Measurements from ENCODE around the gene ENDOV. TPM values are rescaled to one million over a fixed set of nuclear protein-coding genes. Genes with fewer than 3 reads are reported as not detected.

The ENDOV gene
- total and polyA plus RNA-seq, 2 of the 13 experiments (the other 11 are each of a cell fraction or from before 2014, with no cell fraction given), result 15.1 to 17.1 TPM

GRCh38 chr17:80388175-80388574, 26.8 kb upstream of the ENDOV start:
- no peak for DNase-seq (ENCODE audit: low spot score)
- in situ Hi-C loops (cut with HindIII; ENCODE audit: extremely low pct_ligation_motif_present, low pct_unique_long_range_greater_than_20kb) (no loop called here), intact Hi-C loops (cut with micrococcal nuclease; ENCODE audit: unreplicated experiment) (no loop called here)
- Histone ChIP-seq H3K36me3 (replicated peaks in 1 of 2; ENCODE audit: control insufficient read depth in 1 of 2, insufficient read depth in 2 of 2, low read length in 2 of 2) (peaks cover 36 to 62% of the 10 kb centered on the region in 2 experiments), H3K79me2 (ENCODE audit: insufficient read depth, low read length) (no peaks in the 10 kb centered on the region), H3K27me3 (ENCODE audit: control insufficient read depth in 1 of 2, insufficient read depth in 2 of 2, low read length in 2 of 2) (no peaks in the 10 kb centered on the region), H3K27ac (ENCODE audit: extremely low read length, insufficient read depth, low read length) (no peak overlapping the region), H3K9me3 (ENCODE audit: low read length) (no peaks in the 10 kb centered on the region), H3K4me1 (ENCODE audit: insufficient read depth, low read length) (no peaks in the 10 kb centered on the region), H2AFZ (ENCODE audit: low read length) (no peak overlapping the region), H4K20me1 (ENCODE audit: insufficient read depth, low read length) (no peaks in the 10 kb centered on the region; the same call in 1 of the 2 replicates), H3K4me2 (ENCODE audit: low read depth, low read length) (no peak overlapping the region), H3K4me3 (replicated peaks in 1 of 3; ENCODE audit: insufficient read depth in 1 of 3, low read depth in 2 of 3, low read length in 3 of 3) (no peak overlapping the region), H3K9ac (ENCODE audit: insufficient read depth, low read depth, low read length) (no peak overlapping the region)
- no peak for FAIRE-seq
- no peak for ATAC-seq
- ChIA-PET CTCF (ENCODE audit: low intra/inter-chr PET ratio, low total read pairs) (no interaction called here), POLR2A (no interaction called here)
- 96% methylated on average over 15 of the region's 15 CpGs for WGBS (ENCODE audit: low lambda C conversion rate)
- TF ChIP-seq MYC (CRISPR knock-in tag; IDR thresholded peaks at IDR 0.05; ENCODE audit: borderline replicate concordance), result no peak
- TF ChIP-seq ZNF20 (CRISPR knock-in tag; IDR thresholded peaks at IDR 0.05), result no peak
- TF ChIP-seq CREB3 (CRISPR knock-in tag; IDR thresholded peaks at IDR 0.05), result no peak
- no peak for TF ChIP-seq THAP9 (CRISPR knock-in tag; IDR thresholded peaks at IDR 0.05; ENCODE audit: borderline replicate concordance)
- no peak for TF ChIP-seq HOXD1 (CRISPR knock-in tag; IDR thresholded peaks at IDR 0.05)
- peak; percentile 19; the same call in 1 of the 2 replicates for TF ChIP-seq STAG1 (CRISPR knock-in tag; IDR thresholded peaks at IDR 0.05)
- no peak for TF ChIP-seq SAFB2 (CRISPR knock-in tag; IDR thresholded peaks at IDR 0.05; ENCODE audit: borderline replicate concordance, low read depth)
- BruUV-seq (replicated peaks), result no TSS peak
